ENCODE measurements around the gene PTPRN2.

DNA sequence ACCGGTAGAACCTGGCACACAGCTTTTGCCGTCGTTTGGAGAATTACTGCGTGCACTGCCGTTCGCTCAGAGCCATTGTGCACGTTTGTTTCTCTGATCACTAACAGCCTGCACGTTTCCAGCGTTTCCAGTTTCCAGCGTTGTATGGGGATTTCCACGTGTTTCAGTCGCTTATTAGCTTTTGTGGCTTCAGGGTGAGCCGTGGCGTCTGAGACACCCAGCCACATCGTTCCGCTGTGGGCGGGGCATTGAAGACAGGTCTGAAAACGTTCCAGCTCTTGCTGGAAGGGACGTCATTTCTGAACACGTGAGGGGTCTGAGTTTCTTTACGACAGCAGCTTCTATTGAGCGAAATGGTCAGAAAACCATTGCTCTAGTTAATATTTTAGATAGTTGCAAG, 1086.0 kb downstream of the PTPRN2 start:
- TF ChIP-seq, protein P1, sequence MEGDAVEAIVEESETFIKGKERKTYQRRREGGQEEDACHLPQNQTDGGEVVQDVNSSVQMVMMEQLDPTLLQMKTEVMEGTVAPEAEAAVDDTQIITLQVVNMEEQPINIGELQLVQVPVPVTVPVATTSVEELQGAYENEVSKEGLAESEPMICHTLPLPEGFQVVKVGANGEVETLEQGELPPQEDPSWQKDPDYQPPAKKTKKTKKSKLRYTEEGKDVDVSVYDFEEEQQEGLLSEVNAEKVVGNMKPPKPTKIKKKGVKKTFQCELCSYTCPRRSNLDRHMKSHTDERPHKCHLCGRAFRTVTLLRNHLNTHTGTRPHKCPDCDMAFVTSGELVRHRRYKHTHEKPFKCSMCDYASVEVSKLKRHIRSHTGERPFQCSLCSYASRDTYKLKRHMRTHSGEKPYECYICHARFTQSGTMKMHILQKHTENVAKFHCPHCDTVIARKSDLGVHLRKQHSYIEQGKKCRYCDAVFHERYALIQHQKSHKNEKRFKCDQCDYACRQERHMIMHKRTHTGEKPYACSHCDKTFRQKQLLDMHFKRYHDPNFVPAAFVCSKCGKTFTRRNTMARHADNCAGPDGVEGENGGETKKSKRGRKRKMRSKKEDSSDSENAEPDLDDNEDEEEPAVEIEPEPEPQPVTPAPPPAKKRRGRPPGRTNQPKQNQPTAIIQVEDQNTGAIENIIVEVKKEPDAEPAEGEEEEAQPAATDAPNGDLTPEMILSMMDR (conservative IDR thresholded peaks at IDR 0.05 in 1 of 2, IDR thresholded peaks at IDR 0.05 in 1 of 2; ENCODE audit: extremely low read depth in 1 of 2, insufficient read depth in 1 of 2, low read depth in 1 of 2, low read length in 2 of 2), result no peak
- no peak for TF ChIP-seq EZH2 (IDR thresholded peaks at IDR 0.05; ENCODE audit: borderline replicate concordance, low read length)

Measured in mammary epithelial cell (primary cell).